ENCODE measurements around the gene ADAM19. TPM values are rescaled to one million over a fixed set of nuclear protein-coding genes. Genes with fewer than 3 reads are reported as not detected.

The ADAM19 gene
- total RNA-seq, 2 experiments from 2014 or later = 28.3 to 29.0 TPM

GRCh38 chr5:157607371-157608161 lies 32.0 kb upstream of the ADAM19 start:
- H3K4me3 Mint-ChIP-seq = peak overlapping the region; percentile 56
- POLR2A ChIA-PET = interaction anchor here (0.6 to 2.4 kb wide), 4 partner anchors 7 to 36 kb away, joined by 3 to 7 read pairs (median 4); no protein-coding TSS in a partner anchor
- no peaks in the 10 kb centered on the region for H3K27me3 Mint-ChIP-seq
- H3K36me3 Mint-ChIP-seq = no peaks in the 10 kb centered on the region
- peak; percentile 78 for ATAC-seq (ENCODE audit: low read depth)
- peaks cover 54% of the 10 kb centered on the region for H3K4me1 Mint-ChIP-seq
- peak overlapping the region; percentile 90 for H3K27ac Mint-ChIP-seq
- peak; percentile 61 for DNase-seq
- no peaks in the 10 kb centered on the region for H3K9me3 Mint-ChIP-seq

GRCh38 chr5:157606046-157606445 lies 30.5 kb upstream of the ADAM19 start:
- no peaks in the 10 kb centered on the region for H3K36me3 Mint-ChIP-seq
- H3K27me3 Mint-ChIP-seq = no peaks in the 10 kb centered on the region
- ATAC-seq (ENCODE audit: low read depth) (no peak), DNase-seq (no peak)
- H3K27ac Mint-ChIP-seq = no peak overlapping the region
- no peak overlapping the region for H3K4me3 Mint-ChIP-seq
- POLR2A ChIA-PET = no interaction called here
- H3K4me1 Mint-ChIP-seq = peaks cover 57% of the 10 kb centered on the region
- no peaks in the 10 kb centered on the region for H3K9me3 Mint-ChIP-seq

- Mint-ChIP-seq H3K9me3 (peaks cover 1% of the 10 kb centered on the region), H3K27me3 (no peaks in the 10 kb centered on the region), H3K27ac (peak overlapping the region; percentile 72), H3K4me1 (peaks cover 64% of the 10 kb centered on the region), H3K4me3 (peak overlapping the region; percentile 61), H3K36me3 (peaks cover 11% of the 10 kb centered on the region)
- POLR2A ChIA-PET = no interaction called here
- ATAC-seq (ENCODE audit: low read depth) = peak; percentile 65
- DNase-seq = peak; percentile 55
Measured at GRCh38 chr5:157603333-157604190, 28.0 kb upstream of the ADAM19 start.

GRCh38 chr5:157602505-157602904 lies 26.9 kb upstream of the ADAM19 start:
- H3K36me3 Mint-ChIP-seq = peaks cover 18% of the 10 kb centered on the region
- DNase-seq (peak; percentile 40), ATAC-seq (ENCODE audit: low read depth) (peak; percentile 53)
- H3K4me1 Mint-ChIP-seq = peaks cover 66% of the 10 kb centered on the region
- peaks cover 1% of the 10 kb centered on the region for H3K9me3 Mint-ChIP-seq
- peak overlapping the region; percentile 72 for H3K27ac Mint-ChIP-seq
- POLR2A ChIA-PET = no interaction called here
- H3K27me3 Mint-ChIP-seq = no peaks in the 10 kb centered on the region
- peak overlapping the region; percentile 13 for H3K4me3 Mint-ChIP-seq

- H3K9me3 Mint-ChIP-seq = peaks cover 1% of the 10 kb centered on the region
- ATAC-seq (ENCODE audit: low read depth) (no peak), DNase-seq (no peak)
- peaks cover 79% of the 10 kb centered on the region for H3K4me1 Mint-ChIP-seq
- H3K27ac Mint-ChIP-seq = peak overlapping the region; percentile 32
- no peak overlapping the region for H3K4me3 Mint-ChIP-seq
- no peaks in the 10 kb centered on the region for H3K27me3 Mint-ChIP-seq
- H3K36me3 Mint-ChIP-seq = peaks cover 20% of the 10 kb centered on the region
- POLR2A ChIA-PET = no interaction called here
Measured at GRCh38 chr5:157600252-157600651, 24.7 kb upstream of the ADAM19 start.

DNA sequence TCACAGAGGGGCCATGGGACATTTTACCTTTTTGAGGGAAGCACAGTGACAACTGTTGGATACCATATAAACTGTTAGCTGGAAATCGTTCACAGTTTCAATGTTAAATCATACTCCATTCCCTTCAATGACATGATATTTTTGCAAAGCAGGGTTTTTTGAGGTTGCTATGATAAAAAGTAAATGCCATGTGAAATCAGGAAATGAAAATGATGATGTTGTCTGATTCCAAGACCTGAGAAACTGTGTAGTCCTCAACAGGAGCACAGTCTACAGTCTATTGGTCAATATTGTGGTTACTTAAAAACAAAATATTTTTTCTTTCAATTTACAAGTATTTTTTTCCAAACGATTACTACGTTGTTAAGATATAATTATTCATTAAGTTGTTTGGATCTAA lies 24.0 kb upstream of the ADAM19 start:
- POLR2A ChIA-PET = no interaction called here
- Mint-ChIP-seq H3K27ac (no peak overlapping the region), H3K9me3 (peaks cover 1% of the 10 kb centered on the region), H3K36me3 (peaks cover 20% of the 10 kb centered on the region), H3K4me3 (no peak overlapping the region), H3K27me3 (no peaks in the 10 kb centered on the region), H3K4me1 (peaks cover 79% of the 10 kb centered on the region)
- DNase-seq = no peak
- no peak for ATAC-seq (ENCODE audit: low read depth)

- Mint-ChIP-seq H3K27me3 (no peaks in the 10 kb centered on the region), H3K9me3 (peaks cover 2% of the 10 kb centered on the region), H3K36me3 (peaks cover 20% of the 10 kb centered on the region), H3K4me3 (peak overlapping the region; percentile 27), H3K27ac (peak overlapping the region; percentile 35), H3K4me1 (peaks cover 76% of the 10 kb centered on the region)
- ATAC-seq (ENCODE audit: low read depth) (no peak), DNase-seq (no peak)
- POLR2A ChIA-PET = interaction anchor here (0.9 kb wide), 1 partner anchor 10 kb away, joined by 3 read pairs; no protein-coding TSS in a partner anchor
Measured at GRCh38 chr5:157598350-157598936, 22.9 kb upstream of the ADAM19 start.

- Mint-ChIP-seq H3K9me3 (peaks cover 3% of the 10 kb centered on the region), H3K27me3 (no peaks in the 10 kb centered on the region), H3K4me3 (no peak overlapping the region), H3K36me3 (peaks cover 21% of the 10 kb centered on the region), H3K4me1 (peaks cover 75% of the 10 kb centered on the region), H3K27ac (peak overlapping the region; percentile 32)
- DNase-seq (no peak), ATAC-seq (ENCODE audit: low read depth) (no peak)
- POLR2A ChIA-PET = interaction anchor here (1.0 to 2.0 kb wide), 4 partner anchors 9 to 26 kb away, joined by 3 to 7 read pairs (median 4); no protein-coding TSS in a partner anchor
Measured at GRCh38 chr5:157597277-157597676, 21.7 kb upstream of the ADAM19 start.

- DNase-seq (no peak), ATAC-seq (ENCODE audit: low read depth) (peak; percentile 68)
- Mint-ChIP-seq H3K27ac (peak overlapping the region; percentile 32), H3K4me3 (peak overlapping the region; percentile 33), H3K27me3 (peaks cover 4% of the 10 kb centered on the region), H3K4me1 (peaks cover 74% of the 10 kb centered on the region), H3K9me3 (peaks cover 8% of the 10 kb centered on the region), H3K36me3 (peaks cover 28% of the 10 kb centered on the region)
- POLR2A ChIA-PET = interaction anchor here (0.9 to 2.0 kb wide), 6 partner anchors 9 to 26 kb away, joined by 3 to 7 read pairs (median 4); no protein-coding TSS in a partner anchor
Measured at GRCh38 chr5:157596487-157596886, 20.9 kb upstream of the ADAM19 start.

- H3K27ac Mint-ChIP-seq = no peak overlapping the region
- peaks cover 8% of the 10 kb centered on the region for H3K9me3 Mint-ChIP-seq
- H3K4me1 Mint-ChIP-seq = peaks cover 66% of the 10 kb centered on the region
- POLR2A ChIA-PET = interaction anchor here (1.4 to 1.5 kb wide), 2 partner anchors 14 to 24 kb away, joined by 3 read pairs; no protein-coding TSS in a partner anchor
- H3K27me3 Mint-ChIP-seq = peaks cover 4% of the 10 kb centered on the region
- peak overlapping the region; percentile 46 for H3K4me3 Mint-ChIP-seq
- DNase-seq = no peak
- no peak for ATAC-seq (ENCODE audit: low read depth)
- H3K36me3 Mint-ChIP-seq = peaks cover 25% of the 10 kb centered on the region
Measured at GRCh38 chr5:157594675-157595459, 19.3 kb upstream of the ADAM19 start.

DNA sequence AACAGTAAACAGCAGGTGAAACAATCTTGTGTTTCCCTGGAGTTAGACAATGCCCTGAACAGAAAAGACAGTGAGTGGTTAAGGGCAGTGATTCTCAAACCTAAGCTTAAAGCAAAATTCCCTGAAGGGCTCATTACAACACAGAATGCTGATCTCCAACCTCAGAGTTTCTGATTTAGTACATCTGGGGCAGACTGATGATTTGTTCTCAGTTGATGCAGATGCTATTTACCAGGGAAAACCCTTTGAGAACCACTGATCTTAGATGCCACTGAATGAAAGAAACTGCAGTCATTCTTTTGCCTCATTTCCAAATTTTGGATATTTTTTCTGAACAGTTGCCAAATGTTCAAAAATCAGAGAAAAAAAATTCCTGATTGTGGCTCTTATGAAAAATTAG lies 18.7 kb upstream of the ADAM19 start:
- peaks cover 4% of the 10 kb centered on the region for H3K27me3 Mint-ChIP-seq
- H3K36me3 Mint-ChIP-seq = peaks cover 24% of the 10 kb centered on the region
- peaks cover 64% of the 10 kb centered on the region for H3K4me1 Mint-ChIP-seq
- ATAC-seq (ENCODE audit: low read depth) (no peak), DNase-seq (no peak)
- H3K9me3 Mint-ChIP-seq = peaks cover 10% of the 10 kb centered on the region
- H3K27ac Mint-ChIP-seq = no peak overlapping the region
- POLR2A ChIA-PET = interaction anchor here (1.4 to 1.5 kb wide), 2 partner anchors 13 to 23 kb away, joined by 3 read pairs; no protein-coding TSS in a partner anchor
- no peak overlapping the region for H3K4me3 Mint-ChIP-seq

GRCh38 chr5:157593052-157593757 lies 17.6 kb upstream of the ADAM19 start:
- POLR2A ChIA-PET = no interaction called here
- Mint-ChIP-seq H3K27ac (peak overlapping the region; percentile 44), H3K36me3 (peaks cover 14% of the 10 kb centered on the region), H3K9me3 (peaks cover 8% of the 10 kb centered on the region), H3K4me1 (peaks cover 55% of the 10 kb centered on the region), H3K4me3 (no peak overlapping the region), H3K27me3 (peaks cover 4% of the 10 kb centered on the region)
- ATAC-seq (ENCODE audit: low read depth) (no peak), DNase-seq (no peak)
